B cell (primary cell): ENCODE data around the gene RALB. TPM values are rescaled to one million over a fixed set of nuclear protein-coding genes. Genes with fewer than 3 reads are reported as not detected.

Source experiments
- ATAC-seq: fragments of 200-7000 bp; cut with Tn5 transposase; one replicate; pipeline ENCODE4 v1.10.0; 2021; ENCODE audit warnings: low read depth, mild to moderate bottlenecking, moderate number of reproducible peaks, moderate library complexity
- CTCF ChIA-PET: fragments of 350-600 bp; sonication (Branson Sonifier 250); formaldehyde crosslinking; loops from one replicate; lab custom pipeline; 2021; ENCODE audit warnings: antibody characterized with exemption, inconsistent platforms; lab: Charles Lee
- POLR2A ChIA-PET: fragments of 350-600 bp; sonication (Branson Sonifier 250); formaldehyde crosslinking; loops from one replicate; lab custom pipeline; 2021; ENCODE audit warnings: antibody characterized with exemption; lab: Charles Lee
- DNase-seq: peaks from one replicate; pipeline ENCODE4 v3.0.0; 2013
- H2AFZ ChIP-seq: 2 replicates; pipeline ENCODE4 v1.6.1; 2012; ENCODE audit warnings: mild to moderate bottlenecking, low read depth, low read length; ENCODE audit not compliant: insufficient read depth, poor library complexity, severe bottlenecking
- H3K27ac ChIP-seq, 2 donors: 1 replicate in 1 of 2; 2 replicates in 1 of 2; pipeline ENCODE4 v1.5.1; 2012 to 2013; ENCODE audit warnings: low read length in 2 of 2, mild to moderate bottlenecking in 2 of 2, moderate library complexity in 1 of 2
- H3K27me3 ChIP-seq, 4 experiments: fragments of 200-600 bp in 1 of 4; sonication (generic) in 1 of 4; replicated peaks in 1 of 4; 1 replicate in 2 of 4; 2 replicates in 2 of 4; pipeline versions ENCODE4 v1.6.1 to v1.7.0; 2013 to 2016; ENCODE audit warnings: low read length in 3 of 4, mild to moderate bottlenecking in 2 of 4, mixed read lengths in 1 of 4, moderate library complexity in 1 of 4; ENCODE audit not compliant: insufficient read depth in 4 of 4, control insufficient read depth in 3 of 4; ENCODE audit errors: control extremely low read depth in 1 of 4
- H3K36me3 ChIP-seq, 2 experiments: replicated peaks in 1 of 2; 1 replicate in 1 of 2; 2 replicates in 1 of 2; pipeline versions ENCODE4 v1.6.1 to v1.7.1; 2013; ENCODE audit warnings: low read length in 1 of 2; ENCODE audit not compliant: insufficient read depth in 2 of 2, control insufficient read depth in 1 of 2; ENCODE audit errors: control extremely low read depth in 1 of 2, extremely low read depth in 1 of 2
- H3K4me1 ChIP-seq, 2 donors: fragments of 200-600 bp in 1 of 2; sonication (generic) in 1 of 2; 1 replicate in 1 of 2; 2 replicates in 1 of 2; pipeline versions ENCODE4 v1.5.1 to v1.6.1; 2013 to 2017; ENCODE audit warnings: low read length in 2 of 2; ENCODE audit not compliant: control insufficient read depth in 2 of 2, insufficient read depth in 2 of 2
- H3K4me2 ChIP-seq: replicated peaks from 2 replicates; pipeline ENCODE3; 2012; ENCODE audit warnings: mild to moderate bottlenecking, low read depth, low read length; ENCODE audit not compliant: poor library complexity, severe bottlenecking
- H3K4me3 ChIP-seq, 5 experiments: fragments of 200-600 bp in 1 of 5; sonication (generic) in 1 of 5; 1 replicate in 3 of 5; 2 replicates in 2 of 5; pipeline versions ENCODE4 v1.5.1 to v1.7.0; 2011 to 2016; ENCODE audit warnings: low read length in 4 of 5, mild to moderate bottlenecking in 4 of 5, low read depth in 2 of 5, control low read depth in 1 of 5, moderate library complexity in 1 of 5; ENCODE audit not compliant: insufficient read depth in 1 of 5; ENCODE audit errors: control extremely low read depth in 1 of 5, extremely low read depth in 1 of 5
- H3K79me2 ChIP-seq: fragments of 200-600 bp; sonication (generic); one replicate; pipeline ENCODE4 v1.6.0; 2016; ENCODE audit warnings: low read length; ENCODE audit not compliant: control insufficient read depth, insufficient read depth
- H3K9ac ChIP-seq: fragments of 200-600 bp; sonication (generic); 2 replicates; pipeline ENCODE4 v1.6.1; 2017; ENCODE audit warnings: mild to moderate bottlenecking, low read length, moderate library complexity
- H3K9me3 ChIP-seq, 3 donors: one replicate each; pipeline versions ENCODE4 v1.6.1 to v1.7.1; 2013; ENCODE audit warnings: low read length in 2 of 3; ENCODE audit not compliant: control insufficient read depth in 2 of 3, insufficient read depth in 1 of 3; ENCODE audit errors: control extremely low read depth in 1 of 3
- H4K20me1 ChIP-seq: 2 replicates; pipeline ENCODE4 v1.6.0; 2012; ENCODE audit warnings: mild to moderate bottlenecking, low read length; ENCODE audit not compliant: insufficient read depth, control insufficient read depth, poor library complexity, severe bottlenecking
- H3K27ac Mint-ChIP-seq: one replicate; pipeline ENCODE4 v1.8.0; 2021; ENCODE audit warnings: mixed read lengths
- H3K27me3 Mint-ChIP-seq: one replicate; pipeline ENCODE4 v1.8.0; 2021; ENCODE audit warnings: mixed read lengths
- H3K4me1 Mint-ChIP-seq: one replicate; pipeline ENCODE4 v1.8.0; 2021; ENCODE audit warnings: mixed read lengths
- H3K4me3 Mint-ChIP-seq: one replicate; pipeline ENCODE4 v1.8.0; 2021; ENCODE audit warnings: mixed read lengths
- H3K9me3 Mint-ChIP-seq: one replicate; pipeline ENCODE4 v1.8.0; 2022; ENCODE audit warnings: mixed read lengths; ENCODE audit not compliant: insufficient read depth
- CTCF ChIP-seq: fragments of 200-600 bp; IDR thresholded peaks from one replicate; pipeline ENCODE4 v1.8.0; 2022; ENCODE audit warnings: antibody characterized with exemption, mild to moderate bottlenecking
- EZH2 ChIP-seq: IDR thresholded peaks from 2 replicates; pipeline ENCODE4 v1.6.1; 2012; ENCODE audit warnings: borderline replicate concordance, low read depth, mild to moderate bottlenecking, moderate library complexity, low read length; ENCODE audit not compliant: insufficient read depth, poor library complexity, severe bottlenecking
- WGBS: methylation state at CpG from one replicate; pipeline ENCODE4 v1.1.5; 2013; ENCODE audit warnings: missing lambda C conversion rate; ENCODE audit not compliant: insufficient coverage; 5-methylcytosine and 5-hydroxymethylcytosine counted together
- intact Hi-C: fragments of 100-400 bp; cut with micrococcal nuclease; formaldehyde crosslinking; loops from one replicate; pipeline ENCODE4 v1.10.0; 2022
- polyA plus RNA-seq: library from polyadenylated mRNA; depleted of rRNA; stranded (reverse); fragments of >200 nt; gene quantifications from 2 replicates; pipeline ENCODE4 v1.2.3, GENCODE V29; 2012
- total RNA-seq, 2 donors: library from RNA; stranded (reverse); fragments of 120-200 nt in 1 of 2; gene quantifications; 1 replicate in 1 of 2; 2 replicates in 1 of 2; pipeline versions ENCODE4 v1.2.3 to v1.2.4, GENCODE V29; 2013 to 2022

The RALB gene
- total and polyA plus RNA-seq, 2 donors (not counting 1 experiment from before 2014, with no cell fraction given), result 19.3 to 35.9 TPM

DNA sequence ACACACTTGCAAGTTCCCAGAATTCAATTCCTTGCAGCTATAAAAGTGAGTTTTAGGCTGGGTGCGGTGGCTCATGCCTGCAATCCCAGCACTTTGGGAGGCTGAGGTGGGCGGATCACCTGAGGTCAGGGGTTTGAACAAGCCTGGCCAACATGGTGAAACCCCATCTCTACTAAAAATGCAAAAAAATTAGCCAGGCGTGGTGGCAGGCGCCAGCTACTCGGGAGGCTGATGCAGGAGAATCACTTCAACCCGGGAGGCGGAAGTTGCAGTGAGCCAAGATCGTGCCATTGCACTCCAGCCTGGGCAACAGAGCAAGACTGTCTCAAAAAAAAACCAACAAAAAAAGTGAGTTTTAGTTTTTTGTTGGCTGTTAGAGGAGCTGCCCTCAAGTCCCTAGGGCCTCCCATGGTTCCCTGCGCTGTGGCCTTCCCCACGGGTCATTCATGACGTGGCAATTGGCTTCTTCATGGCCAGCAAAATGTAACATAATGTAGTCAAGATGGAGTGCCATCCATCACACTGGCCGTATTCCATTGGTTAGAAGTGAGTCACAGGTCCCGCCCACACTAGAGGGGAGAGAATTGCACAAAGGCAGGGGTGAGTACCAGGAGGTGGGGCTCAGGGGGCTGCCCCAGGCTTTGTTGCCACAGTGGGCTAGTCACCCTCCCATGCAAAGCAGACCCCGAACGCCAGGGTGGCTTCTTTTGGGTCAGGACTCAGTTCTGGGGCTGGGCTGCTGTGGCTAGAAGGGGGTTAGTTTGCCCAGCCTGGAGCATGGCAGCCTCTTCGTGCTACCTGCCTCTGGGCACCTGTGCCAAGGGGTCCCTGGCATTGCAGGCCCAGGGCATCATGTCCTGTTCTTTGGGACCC, 55.6 kb downstream of the RALB start:
- Mint-ChIP-seq H3K27ac (no peak overlapping the region), H3K4me1 (peaks cover 24% of the 10 kb centered on the region), H3K4me3 (no peak overlapping the region), H3K9me3 (no peaks in the 10 kb centered on the region), H3K27me3 (peaks cover 6% of the 10 kb centered on the region)
- TF ChIP-seq CTCF, result no peak
- no peak for TF ChIP-seq EZH2
- H3K4me1 ChIP-seq, result peaks cover 13 to 18% of the 10 kb centered on the region in 2 donors
- H3K27me3 ChIP-seq, result peaks cover 0 to 6% (median 0%) of the 10 kb centered on the region in 4 experiments
- ChIA-PET POLR2A (interaction anchor here (0.6 to 1.2 kb wide), 2 partner anchors 56 to 545 kb away, joined by 3 read pairs; partner anchors contain the start of gene RALB), CTCF (no interaction called here)
- WGBS, result 69% methylated on average over 13 of the region's 16 CpGs
- H4K20me1 ChIP-seq, result no peaks in the 10 kb centered on the region
- H3K79me2 ChIP-seq, result no peaks in the 10 kb centered on the region
- no peak overlapping the region for H3K9ac ChIP-seq
- no peak for ATAC-seq
- H2AFZ ChIP-seq, result no peak overlapping the region
- H3K4me2 ChIP-seq, result no peak overlapping the region
- H3K4me3 ChIP-seq, result no peak overlapping the region
- intact Hi-C loops, result no loop called here
- no peaks in the 10 kb centered on the region for H3K9me3 ChIP-seq
- no peak for DNase-seq
- no peak overlapping the region for H3K27ac ChIP-seq
- peaks cover 0 to 2% of the 10 kb centered on the region in 2 experiments for H3K36me3 ChIP-seq

GRCh38 chr2:120310136-120310535, 57.5 kb downstream of the RALB start:
- TF ChIP-seq EZH2 (no peak), CTCF (no peak)
- POLR2A ChIA-PET, result no interaction called here
- CTCF ChIA-PET, result interaction anchor here (0.7 to 2.4 kb wide), 6 partner anchors 19 to 557 kb away, joined by 3 to 8 read pairs (median 6); no protein-coding TSS in a partner anchor

More at GRCh38 chr2:120310136-120310535, 57.5 kb downstream of the RALB start:
- Histone ChIP-seq H3K4me3 (no peak overlapping the region), H3K4me2 (no peak overlapping the region), H4K20me1 (no peaks in the 10 kb centered on the region), H3K9ac (no peak overlapping the region), H3K79me2 (no peaks in the 10 kb centered on the region), H3K27ac (no peak overlapping the region), H3K27me3 (peaks cover 0 to 16% (median 1%) of the 10 kb centered on the region in 4 experiments), H3K9me3 (peaks cover 0 to 5% (median 0%) of the 10 kb centered on the region in 3 donors), H3K4me1 (peaks cover 15 to 21% of the 10 kb centered on the region in 2 donors), H3K36me3 (peaks cover 0 to 2% of the 10 kb centered on the region in 2 experiments), H2AFZ (no peak overlapping the region)
- intact Hi-C loops, result no loop called here
- ATAC-seq (no peak), DNase-seq (no peak)
- WGBS, result no CpG with 5 or more reads among the region's 6 CpGs
- H3K4me3 Mint-ChIP-seq, result no peak overlapping the region
- H3K27ac Mint-ChIP-seq, result no peak overlapping the region
- peaks cover 17% of the 10 kb centered on the region for H3K27me3 Mint-ChIP-seq
- H3K9me3 Mint-ChIP-seq, result no peaks in the 10 kb centered on the region
- H3K4me1 Mint-ChIP-seq, result peaks cover 27% of the 10 kb centered on the region
